PFSK-1 (cell line): ENCODE results near the gene RIC3.

ENCODE experiments used
- FOXP2 ChIP-seq: optimal IDR thresholded peaks from 2 replicates; pipeline ENCODE3; 2011; ENCODE audit warnings: borderline replicate concordance, control low read depth, inconsistent platforms; ENCODE audit not compliant: insufficient read depth; ENCODE audit errors: extremely low read length, extremely low read depth
- POLR2AphosphoS5 ChIP-seq: IDR thresholded peaks from 2 replicates; pipeline ENCODE4 v1.6.1; 2012; ENCODE audit warnings: low read depth, mild to moderate bottlenecking, control low read depth, low read length, moderate library complexity
- REST ChIP-seq, 2 experiments: IDR thresholded peaks; 2 replicates each; pipeline versions ENCODE4 v1.6.1 to v1.8.0; 2011 to 2012; ENCODE audit warnings: low read depth in 2 of 2, low read length in 2 of 2, control low read depth in 1 of 2, inconsistent platforms in 1 of 2, mild to moderate bottlenecking in 1 of 2, moderate library complexity in 1 of 2; ENCODE audit not compliant: insufficient read depth in 1 of 2
- SIN3A ChIP-seq: IDR thresholded peaks from 2 replicates; pipeline ENCODE4 v1.6.1; 2012; ENCODE audit warnings: mild to moderate bottlenecking, low read length, moderate library complexity, borderline replicate concordance; ENCODE audit not compliant: insufficient read depth
- TAF1 ChIP-seq: IDR thresholded peaks from 2 replicates; pipeline ENCODE4 v1.6.1; 2012; ENCODE audit warnings: low read length, control low read depth, borderline replicate concordance; ENCODE audit not compliant: insufficient read depth

The RIC3 gene

DNA sequence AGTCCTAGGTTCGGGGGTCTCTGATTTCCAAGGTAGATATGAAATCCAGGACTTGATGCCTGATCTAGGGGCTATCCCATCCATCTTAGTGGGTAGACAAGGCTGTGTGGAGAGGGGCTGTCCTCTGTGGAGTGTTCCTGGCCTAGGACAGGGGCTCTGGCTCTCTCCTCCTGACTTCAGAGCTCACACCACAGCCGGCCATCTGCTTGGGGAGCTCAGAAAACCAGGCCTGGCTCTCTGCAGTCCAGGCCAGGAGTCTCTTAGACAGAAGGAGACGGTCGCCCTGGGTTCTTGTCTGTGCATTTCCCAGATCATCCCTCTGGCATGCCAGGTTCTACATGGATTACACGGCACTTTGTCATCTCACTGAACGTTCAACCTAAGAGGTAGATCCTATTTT is 69.9 kb downstream of the RIC3 start:
- TF ChIP-seq POLR2AphosphoS5 (no peak), TAF1 (no peak), REST (IDR thresholded peaks at IDR 0.05; ENCODE audit: insufficient read depth in 1 of 2, low read depth in 2 of 2, low read length in 2 of 2) (no peak), FOXP2 (no peak), SIN3A (no peak)

DNA sequence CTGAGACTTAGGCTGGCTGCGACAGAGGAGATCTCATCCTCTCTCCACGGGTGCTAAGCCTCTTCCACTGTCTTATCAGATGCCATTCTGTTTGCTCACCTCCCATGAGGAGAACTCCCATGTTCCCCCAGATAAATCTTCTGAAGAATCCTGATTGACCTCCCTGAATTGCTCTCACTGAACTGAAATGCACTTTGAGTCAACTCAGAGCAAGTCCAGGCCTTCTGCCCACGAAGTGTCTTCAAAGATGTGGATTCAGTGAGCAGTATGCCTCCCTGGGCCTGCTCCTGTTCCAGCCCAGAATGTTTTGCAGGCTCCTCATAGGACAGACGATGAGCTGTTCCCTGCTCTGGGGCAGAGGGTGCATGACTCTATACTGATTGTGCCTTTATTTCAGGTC is 70.5 kb downstream of the RIC3 start:
- TF ChIP-seq FOXP2 = no peak

DNA sequence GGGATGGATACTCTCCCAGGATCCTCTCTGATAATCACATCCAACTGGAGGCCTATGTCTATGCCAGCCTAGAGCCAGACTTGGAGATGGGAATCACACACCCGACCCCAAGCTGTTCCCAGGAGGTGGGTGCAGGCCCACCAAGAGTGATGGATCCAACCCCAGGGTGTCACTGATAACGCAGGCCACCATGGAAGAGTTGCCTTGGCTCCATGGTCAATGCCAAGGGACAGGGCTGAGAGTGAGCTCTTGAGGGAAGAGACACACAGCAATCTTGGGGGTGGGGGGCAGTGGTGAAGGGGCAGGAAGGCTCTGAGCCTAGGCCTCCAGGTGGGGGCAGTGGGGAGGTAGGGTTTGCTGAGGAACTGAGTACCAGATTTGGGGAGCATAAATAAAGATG is 70.9 kb downstream of the RIC3 start:
- TF ChIP-seq POLR2AphosphoS5 (no peak), REST (IDR thresholded peaks at IDR 0.05; ENCODE audit: insufficient read depth in 1 of 2, low read depth in 2 of 2, low read length in 2 of 2) (no peak), TAF1 (no peak), FOXP2 (no peak), SIN3A (no peak)

- TF ChIP-seq TAF1 (no peak), REST (IDR thresholded peaks at IDR 0.05; ENCODE audit: insufficient read depth in 1 of 2, low read depth in 2 of 2, low read length in 2 of 2) (no peak), POLR2AphosphoS5 (no peak), FOXP2 (no peak), SIN3A (no peak)
These were observed 71.4 kb downstream of the RIC3 start for GRCh38 chr11:8097468-8097867.

- TF ChIP-seq REST (IDR thresholded peaks at IDR 0.05; ENCODE audit: insufficient read depth in 1 of 2, low read depth in 2 of 2, low read length in 2 of 2) = no peak
- no peak for TF ChIP-seq POLR2AphosphoS5
- TF ChIP-seq TAF1 = no peak
- no peak for TF ChIP-seq FOXP2
- no peak for TF ChIP-seq SIN3A
These were observed 71.8 kb downstream of the RIC3 start for GRCh38 chr11:8097062-8097461.
